ENCODE measurements around the gene BID. TPM values are rescaled to one million over a fixed set of nuclear protein-coding genes. Genes with fewer than 3 reads are reported as not detected.

BID gene
- total and polyA plus RNA-seq, 4 donors: 13.1 to 179 (median 37.5) TPM

- TF ChIP-seq CTCF (IDR thresholded peaks at IDR 0.05; ENCODE audit: control extremely low read depth, extremely low read depth): no peak
- H3K9me3 ChIP-seq (ENCODE audit: control insufficient read depth in 4 of 4, insufficient read depth in 3 of 4, low read length in 3 of 4): no peaks in the 10 kb centered on the region
- ATAC-seq (ENCODE audit: insufficient read depth, low FRiP score) (no peak), DNase-seq (no peak)
- no peaks in the 10 kb centered on the region for H3K4me1 ChIP-seq (ENCODE audit: control insufficient read depth in 5 of 5, insufficient read depth in 5 of 5, low read length in 5 of 5)
- no peak overlapping the region for H3K4me3 ChIP-seq
- H3K27me3 ChIP-seq (ENCODE audit: control insufficient read depth in 3 of 3, insufficient read depth in 3 of 3, low read length in 2 of 3): no peaks in the 10 kb centered on the region
- no peak overlapping the region for H3K9ac ChIP-seq (ENCODE audit: insufficient read depth in 1 of 2, low read length in 2 of 2)
- 83 to 97% methylated on average over 3 of the region's 3 CpGs for WGBS, 2 donors
- no peak overlapping the region for H3K27ac ChIP-seq (ENCODE audit: low read depth in 1 of 2, low read length in 1 of 2)
- peaks cover 8 to 41% (median 29%) of the 10 kb centered on the region in 4 donors for H3K36me3 ChIP-seq (ENCODE audit: control insufficient read depth in 4 of 4, insufficient read depth in 4 of 4, low read length in 4 of 4)
These were observed 40.8 kb downstream of the BID start for GRCh38 chr22:17733466-17733865.

- no peak overlapping the region for H3K9ac ChIP-seq (ENCODE audit: insufficient read depth in 1 of 2, low read length in 2 of 2)
- no peaks in the 10 kb centered on the region for H3K27me3 ChIP-seq (ENCODE audit: control insufficient read depth in 3 of 3, insufficient read depth in 3 of 3, low read length in 2 of 3)
- no peak overlapping the region for H3K27ac ChIP-seq (ENCODE audit: low read depth in 1 of 2, low read length in 1 of 2)
- no peak for TF ChIP-seq CTCF (IDR thresholded peaks at IDR 0.05; ENCODE audit: control extremely low read depth, extremely low read depth)
- no peaks in the 10 kb centered on the region for H3K9me3 ChIP-seq (ENCODE audit: control insufficient read depth in 4 of 4, insufficient read depth in 3 of 4, low read length in 3 of 4)
- WGBS, 2 donors: 86 to 96% methylated on average over 2 of the region's 2 CpGs
- H3K36me3 ChIP-seq (ENCODE audit: control insufficient read depth in 4 of 4, insufficient read depth in 4 of 4, low read length in 4 of 4): peaks cover 8 to 42% (median 33%) of the 10 kb centered on the region in 4 donors
- H3K4me1 ChIP-seq (ENCODE audit: control insufficient read depth in 5 of 5, insufficient read depth in 5 of 5, low read length in 5 of 5): peaks cover 0 to 2% (median 0%) of the 10 kb centered on the region in 5 donors
- DNase-seq (no peak), ATAC-seq (ENCODE audit: insufficient read depth, low FRiP score) (no peak)
- H3K4me3 ChIP-seq: no peak overlapping the region
These were observed 41.9 kb downstream of the BID start for GRCh38 chr22:17732251-17732854.

GRCh38 chr22:17729561-17729960, 44.7 kb downstream of the BID start:
- Histone ChIP-seq H3K4me1 (ENCODE audit: control insufficient read depth in 5 of 5, insufficient read depth in 5 of 5, low read length in 5 of 5) (peaks cover 0 to 3% (median 0%) of the 10 kb centered on the region in 5 donors), H3K9ac (ENCODE audit: insufficient read depth in 1 of 2, low read length in 2 of 2) (no peak overlapping the region), H3K4me3 (no peak overlapping the region), H3K27me3 (ENCODE audit: control insufficient read depth in 3 of 3, insufficient read depth in 3 of 3, low read length in 2 of 3) (no peaks in the 10 kb centered on the region), H3K27ac (ENCODE audit: low read depth in 1 of 2, low read length in 1 of 2) (no peak overlapping the region), H3K36me3 (ENCODE audit: control insufficient read depth in 4 of 4, insufficient read depth in 4 of 4, low read length in 4 of 4) (peaks cover 14 to 39% (median 35%) of the 10 kb centered on the region in 4 donors), H3K9me3 (ENCODE audit: control insufficient read depth in 4 of 4, insufficient read depth in 3 of 4, low read length in 3 of 4) (no peaks in the 10 kb centered on the region)
- DNase-seq (no peak), ATAC-seq (ENCODE audit: insufficient read depth, low FRiP score) (no peak)
- no peak for TF ChIP-seq CTCF (IDR thresholded peaks at IDR 0.05; ENCODE audit: control extremely low read depth, extremely low read depth)
- 81 to 91% methylated on average over 6 of the region's 6 CpGs for WGBS, 2 donors

GRCh38 chr22:17728786-17729185, 45.5 kb downstream of the BID start:
- 92 to 95% methylated on average over 8 of the region's 8 CpGs for WGBS, 2 donors

More at GRCh38 chr22:17728786-17729185, 45.5 kb downstream of the BID start:
- no peak overlapping the region for H3K27ac ChIP-seq (ENCODE audit: low read depth in 1 of 2, low read length in 1 of 2)
- ATAC-seq (ENCODE audit: insufficient read depth, low FRiP score): no peak
- H3K9ac ChIP-seq (ENCODE audit: insufficient read depth in 1 of 2, low read length in 2 of 2): no peak overlapping the region
- H3K9me3 ChIP-seq (ENCODE audit: control insufficient read depth in 4 of 4, insufficient read depth in 3 of 4, low read length in 3 of 4): no peaks in the 10 kb centered on the region
- peaks cover 14 to 33% (median 29%) of the 10 kb centered on the region in 4 donors for H3K36me3 ChIP-seq (ENCODE audit: control insufficient read depth in 4 of 4, insufficient read depth in 4 of 4, low read length in 4 of 4)
- no peak for DNase-seq
- peaks cover 0 to 3% (median 0%) of the 10 kb centered on the region in 5 donors for H3K4me1 ChIP-seq (ENCODE audit: control insufficient read depth in 5 of 5, insufficient read depth in 5 of 5, low read length in 5 of 5)
- no peaks in the 10 kb centered on the region for H3K27me3 ChIP-seq (ENCODE audit: control insufficient read depth in 3 of 3, insufficient read depth in 3 of 3, low read length in 2 of 3)
- H3K4me3 ChIP-seq: no peak overlapping the region
- TF ChIP-seq CTCF (IDR thresholded peaks at IDR 0.05; ENCODE audit: control extremely low read depth, extremely low read depth): no peak

All from lung (tissue), 12 donors.